HG03442 (cell line): ENCODE results near the gene ARPP21.

ENCODE experiments used
- ATAC-seq: cut with Tn5 transposase; IDR thresholded peaks from one replicate; pipeline ENCODE4 v1.9.1; 2021; ENCODE audit warnings: mild to moderate bottlenecking, moderate library complexity; ENCODE audit not compliant: unreplicated experiment

Gene ARPP21

GRCh38 chr3:35641331-35641730 lies 2.0 kb downstream of the ARPP21 start:
- ATAC-seq = no peak

GRCh38 chr3:35641920-35642527 lies 2.7 kb downstream of the ARPP21 start:
- no peak for ATAC-seq

GRCh38 chr3:35643495-35643894 lies 4.2 kb downstream of the ARPP21 start:
- ATAC-seq = no peak

GRCh38 chr3:35644451-35644850 lies 5.1 kb downstream of the ARPP21 start:
- no peak for ATAC-seq

GRCh38 chr3:35645189-35645588 lies 5.9 kb downstream of the ARPP21 start:
- no peak for ATAC-seq

- ATAC-seq = no peak
Observed at GRCh38 chr3:35646081-35646480, 6.8 kb downstream of the ARPP21 start.

GRCh38 chr3:35647461-35647860 lies 8.1 kb downstream of the ARPP21 start:
- ATAC-seq = no peak

- ATAC-seq = no peak
Observed at GRCh38 chr3:35648347-35648746, 9.0 kb downstream of the ARPP21 start.

- no peak for ATAC-seq
Observed at GRCh38 chr3:35649405-35649804, 10.1 kb downstream of the ARPP21 start.

- ATAC-seq = no peak
Observed at GRCh38 chr3:35651426-35651825, 12.1 kb downstream of the ARPP21 start.

- ATAC-seq = no peak
Observed at GRCh38 chr3:35651851-35652250, 12.5 kb downstream of the ARPP21 start.

GRCh38 chr3:35653347-35653746 lies 14.0 kb downstream of the ARPP21 start:
- no peak for ATAC-seq

- ATAC-seq = no peak
Observed at GRCh38 chr3:35654476-35654875, 15.2 kb downstream of the ARPP21 start.

GRCh38 chr3:35658686-35659085 lies 19.4 kb downstream of the ARPP21 start:
- ATAC-seq = no peak

- ATAC-seq = no peak
Observed at GRCh38 chr3:35659768-35660167, 20.4 kb downstream of the ARPP21 start.

- ATAC-seq = no peak
Observed at GRCh38 chr3:35663471-35663870, 24.1 kb downstream of the ARPP21 start.

- peak; percentile 47 for ATAC-seq
Observed at GRCh38 chr3:35664460-35664919, 25.2 kb downstream of the ARPP21 start.

- ATAC-seq = no peak
Observed at GRCh38 chr3:35665390-35666055, 26.2 kb downstream of the ARPP21 start.

- no peak for ATAC-seq
Observed at GRCh38 chr3:35666888-35667287, 27.6 kb downstream of the ARPP21 start.

GRCh38 chr3:35670408-35670965 lies 31.2 kb downstream of the ARPP21 start:
- no peak for ATAC-seq

- no peak for ATAC-seq
Observed at GRCh38 chr3:35671483-35671882, 32.2 kb downstream of the ARPP21 start.

GRCh38 chr3:35673017-35673416 lies 33.7 kb downstream of the ARPP21 start:
- ATAC-seq = no peak
